IMR-90 (cell line): ENCODE results near the gene EML1. TPM values are rescaled to one million over a fixed set of nuclear protein-coding genes. Genes with fewer than 3 reads are reported as not detected.

ENCODE experiments used
- ATAC-seq: fragments of 200-7000 bp; cut with Tn5 transposase; 2 replicates; pipeline ENCODE4 v1.9.1; 2020; ENCODE audit warnings: low read depth, mild to moderate bottlenecking, moderate library complexity
- BruUV-seq: library from RNA; stranded (reverse); fragments of 400-500 nt; replicated peaks from 2 replicates; lab custom pipeline; 2021; lab: Mats Ljungman, UMichigan
- CTCF ChIA-PET: fragments of 300-600 bp; formaldehyde crosslinking; extraction: SDS; loops from one replicate; lab custom pipeline; 2021; ENCODE audit warnings: antibody characterized with exemption; lab: Yijun Ruan, JAX
- POLR2A ChIA-PET: fragments of 300-600 bp; sonication (Branson Sonifier 250); formaldehyde crosslinking; loops from one replicate; lab custom pipeline; 2022; ENCODE audit warnings: antibody characterized with exemption; ENCODE audit not compliant: unreplicated experiment; lab: Charles Lee
- DNase-seq: peaks from one replicate; pipeline ENCODE4 v3.0.0; 2013
- H2AFZ ChIP-seq: replicated peaks from 2 replicates; pipeline ENCODE3; 2013; ENCODE audit warnings: low read length, mild to moderate bottlenecking; ENCODE audit not compliant: poor library complexity
- H2AK5ac ChIP-seq: 2 replicates; pipeline ENCODE4 v1.6.1; 2013; ENCODE audit warnings: low read depth, low read length, inconsistent platforms
- H2AK9ac ChIP-seq: replicated peaks from 2 replicates; pipeline ENCODE3; 2013; ENCODE audit warnings: mild to moderate bottlenecking, low read depth, low read length, moderate library complexity; ENCODE audit not compliant: poor library complexity
- H2BK120ac ChIP-seq: 2 replicates; pipeline ENCODE4 v1.6.1; 2013; ENCODE audit warnings: low read depth, low read length, inconsistent platforms
- H2BK15ac ChIP-seq: 3 replicates; pipeline ENCODE4 v1.6.1; 2013; ENCODE audit warnings: low read depth, low read length, inconsistent platforms
- H2BK20ac ChIP-seq: 2 replicates; pipeline ENCODE4 v1.6.1; 2013; ENCODE audit warnings: low read depth, mild to moderate bottlenecking, inconsistent platforms, low read length, moderate library complexity
- H2BK5ac ChIP-seq: 2 replicates; pipeline ENCODE4 v1.6.1; 2013; ENCODE audit warnings: mild to moderate bottlenecking, low read depth, low read length, inconsistent platforms; ENCODE audit not compliant: poor library complexity, severe bottlenecking
- H3K14ac ChIP-seq: replicated peaks from 2 replicates; pipeline ENCODE4 v1.6.1; 2013; ENCODE audit warnings: low read depth, low read length, inconsistent platforms
- H3K18ac ChIP-seq: 2 replicates; pipeline ENCODE4 v1.6.1; 2013; ENCODE audit warnings: low read depth, low read length, control low read depth
- H3K23ac ChIP-seq: 2 replicates; pipeline ENCODE4 v1.6.1; 2013; ENCODE audit warnings: low read depth, low read length, inconsistent platforms
- H3K27ac ChIP-seq: 2 replicates; pipeline ENCODE4 v1.5.1; 2013; ENCODE audit warnings: mild to moderate bottlenecking, control low read depth, low read length; ENCODE audit not compliant: insufficient read depth
- H3K27me3 ChIP-seq: 2 replicates; pipeline ENCODE4 v1.6.1; 2013; ENCODE audit warnings: low read length; ENCODE audit not compliant: control insufficient read depth, insufficient read depth
- H3K36me3 ChIP-seq: 2 replicates; pipeline ENCODE4 v1.6.1; 2013; ENCODE audit warnings: low read length, mixed read lengths; ENCODE audit not compliant: control insufficient read depth, insufficient read depth
- H3K4ac ChIP-seq: 2 replicates; pipeline ENCODE4 v1.6.1; 2013; ENCODE audit warnings: low read depth, low read length, inconsistent platforms
- H3K4me1 ChIP-seq: 2 replicates; pipeline ENCODE4 v1.6.1; 2013; ENCODE audit warnings: low read length, mixed read lengths; ENCODE audit not compliant: control insufficient read depth, insufficient read depth
- H3K4me2 ChIP-seq: 2 replicates; pipeline ENCODE4 v1.6.1; 2013; ENCODE audit warnings: low read depth, mild to moderate bottlenecking, control low read depth, low read length, moderate library complexity
- H3K4me3 ChIP-seq: 2 replicates; pipeline ENCODE4 v1.5.1; 2013; ENCODE audit warnings: low read depth, mild to moderate bottlenecking, control low read depth, low read length, moderate library complexity; ENCODE audit not compliant: insufficient read depth
- H3K56ac ChIP-seq: 2 replicates; pipeline ENCODE4 v1.6.1; 2013; ENCODE audit warnings: low read length, inconsistent platforms; ENCODE audit not compliant: insufficient read depth; ENCODE audit errors: extremely low read depth
- H3K79me1 ChIP-seq, 2 experiments: 2 replicates each; pipeline ENCODE4 v1.6.1; 2013; ENCODE audit warnings: low read length in 2 of 2, inconsistent platforms in 1 of 2, low read depth in 1 of 2
- H3K9ac ChIP-seq: 2 replicates; pipeline ENCODE4 v1.6.1; 2013; ENCODE audit warnings: low read depth, low read length, control low read depth
- H3K9me1 ChIP-seq: 2 replicates; pipeline ENCODE4 v1.6.1; 2013; ENCODE audit warnings: low read length, inconsistent platforms; ENCODE audit not compliant: insufficient read depth
- H3K9me3 ChIP-seq: 2 replicates; pipeline ENCODE4 v1.6.1; 2013; ENCODE audit warnings: low read length; ENCODE audit not compliant: control insufficient read depth, insufficient read depth
- H4K20me1 ChIP-seq: 2 replicates; pipeline ENCODE4 v1.6.1; 2013; ENCODE audit warnings: low read length, inconsistent platforms; ENCODE audit not compliant: insufficient read depth
- H4K5ac ChIP-seq: 2 replicates; pipeline ENCODE4 v1.6.1; 2013; ENCODE audit warnings: mild to moderate bottlenecking, low read depth, low read length, control low read depth
- H4K8ac ChIP-seq, 2 experiments: 2 replicates each; pipeline ENCODE4 v1.6.1; 2013; ENCODE audit warnings: low read depth in 2 of 2, low read length in 2 of 2, control low read depth in 1 of 2, inconsistent platforms in 1 of 2
- H4K91ac ChIP-seq: 2 replicates; pipeline ENCODE4 v1.6.1; 2013; ENCODE audit warnings: low read depth, low read length, inconsistent platforms; ENCODE audit not compliant: insufficient read depth
- CEBPB ChIP-seq: IDR thresholded peaks from 2 replicates; pipeline ENCODE4 v1.6.1; 2012; ENCODE audit warnings: low read depth, low read length, improper control_type of control experiment
- MXI1 ChIP-seq: IDR thresholded peaks from 2 replicates; pipeline ENCODE4 v1.6.1; 2012; ENCODE audit warnings: low read depth, mild to moderate bottlenecking, low read length, moderate library complexity, borderline replicate concordance
- POLR2A ChIP-seq: IDR thresholded peaks from 2 replicates; pipeline ENCODE4 v1.6.1; 2012; ENCODE audit warnings: mild to moderate bottlenecking, low read depth, low read length
- RAD21 ChIP-seq: IDR thresholded peaks from 2 replicates; pipeline ENCODE4 v1.6.1; 2012; ENCODE audit warnings: low read length, improper control_type of control experiment
- RFX5 ChIP-seq: IDR thresholded peaks from 2 replicates; pipeline ENCODE4 v1.8.0; 2012; ENCODE audit warnings: low read depth, mild to moderate bottlenecking, low read length, moderate library complexity
- WGBS, 2 experiments: methylation state at CpG; one replicate each; pipeline versions ENCODE4 v1.1.5 to v1.1.7; 2013; ENCODE audit warnings: missing lambda C conversion rate in 2 of 2; ENCODE audit not compliant: insufficient read length in 1 of 2; ENCODE audit errors: extremely low coverage in 2 of 2; 5-methylcytosine and 5-hydroxymethylcytosine counted together
- dilution Hi-C: fragments of 300-500 bp; cut with HindIII; formaldehyde crosslinking; loops from one replicate; pipeline ENCODE4 v1.14.3; 2018; ENCODE audit warnings: low sequenced_read_pairs; ENCODE audit not compliant: unreplicated experiment
- in situ Hi-C: fragments of 300-500 bp; cut with MboI; formaldehyde crosslinking; loops from 3 replicates; pipeline ENCODE4 v1.14.3; 2019; ENCODE audit warnings: low sequenced_read_pairs, inconsistent platforms, mixed read lengths
- intact Hi-C: fragments of 100-400 bp; cut with micrococcal nuclease; formaldehyde crosslinking; loops from 2 replicates; pipeline ENCODE4 v1.10.0; 2022
- polyA plus RNA-seq, 3 experiments: library from polyadenylated mRNA; depleted of rRNA; stranded (reverse); fragments of >200 nt; gene quantifications; 2 replicates each; pipeline ENCODE4 v1.2.3, GENCODE V29; 2012; ENCODE audit warnings: low replicate concordance in 1 of 3
- total RNA-seq: library from RNA; depleted of rRNA; stranded (reverse); fragments of >200 nt; gene quantifications from 2 replicates; pipeline ENCODE4 v1.2.3, GENCODE V29; 2012
- TF ChIP-seq, protein P1 (sequence below): fragments of 150-350 bp; IDR thresholded peaks from 2 replicates; pipeline ENCODE4 v1.6.1; 2016; ENCODE audit warnings: low read depth, mild to moderate bottlenecking, low read length, moderate library complexity, borderline replicate concordance
- TF ChIP-seq, protein P2 (sequence below): fragments of 150-350 bp; IDR thresholded peaks from 2 replicates; pipeline ENCODE4 v1.6.1; 2017; ENCODE audit warnings: mild to moderate bottlenecking, antibody characterized with exemption, low read length, low read depth

The EML1 gene
- total and polyA plus RNA-seq, 2 of the 4 experiments (the other 2 are of a cell fraction), result 14.0 to 42.3 TPM

DNA sequence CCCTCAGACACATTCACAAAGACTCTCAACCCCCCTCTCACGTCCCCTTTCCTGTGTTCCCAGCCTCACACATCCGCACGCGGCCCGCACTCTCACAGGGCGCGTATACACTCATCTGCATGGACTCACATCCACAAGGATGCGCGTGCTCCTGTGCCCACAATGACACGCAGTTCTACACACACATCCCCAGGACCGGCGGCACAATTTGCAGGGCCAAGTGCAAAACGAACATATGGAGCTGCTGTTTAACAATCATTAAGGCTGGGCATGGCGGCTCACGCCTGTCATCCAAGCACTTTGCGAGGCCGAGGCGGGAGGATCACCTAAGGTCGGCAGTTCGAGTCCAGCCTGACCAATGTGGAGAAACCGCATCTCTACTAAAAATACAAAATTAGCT is 36.4 kb upstream of the EML1 start:
- Histone ChIP-seq H2BK15ac (peak overlapping the region; percentile 17; the same call in 2 of the 3 replicates), H3K18ac (peak overlapping the region; percentile 88), H2AK9ac (peak overlapping the region; percentile 94), H4K91ac (peak overlapping the region; percentile 95), H3K14ac (0 out of 2 replicates have a peak overlapping the region, but pooled peaks have one; percentile 70), H3K4ac (peak overlapping the region; percentile 90), H4K8ac (peak overlapping the region; percentile 67 to 76), H3K4me3 (no peak overlapping the region), H3K23ac (peak overlapping the region; percentile 2; the same call in 1 of the 2 replicates), H4K5ac (peak overlapping the region; percentile 76), H3K9me3 (no peaks in the 10 kb centered on the region), H2BK20ac (peak overlapping the region; percentile 95), H3K4me1 (peaks cover 63% of the 10 kb centered on the region), H3K27ac (peak overlapping the region; percentile 43), H4K20me1 (peaks cover 4% of the 10 kb centered on the region; the same call in 1 of the 2 replicates), H2AK5ac (peak overlapping the region; percentile 99), H2BK120ac (peak overlapping the region; percentile 99), H3K36me3 (no peaks in the 10 kb centered on the region), H3K79me1 (peaks cover 0 to 18% of the 10 kb centered on the region in 2 experiments; a peak in 2 of 4 replicates), H2BK5ac (peak overlapping the region; percentile 94), H3K4me2 (no peak overlapping the region), H3K56ac (peak overlapping the region; percentile 22; the same call in 1 of the 2 replicates), H2AFZ (no peak overlapping the region), H3K9me1 (peaks cover 33% of the 10 kb centered on the region), H3K27me3 (no peaks in the 10 kb centered on the region), H3K9ac (no peak overlapping the region)
- TF ChIP-seq, protein P1, sequence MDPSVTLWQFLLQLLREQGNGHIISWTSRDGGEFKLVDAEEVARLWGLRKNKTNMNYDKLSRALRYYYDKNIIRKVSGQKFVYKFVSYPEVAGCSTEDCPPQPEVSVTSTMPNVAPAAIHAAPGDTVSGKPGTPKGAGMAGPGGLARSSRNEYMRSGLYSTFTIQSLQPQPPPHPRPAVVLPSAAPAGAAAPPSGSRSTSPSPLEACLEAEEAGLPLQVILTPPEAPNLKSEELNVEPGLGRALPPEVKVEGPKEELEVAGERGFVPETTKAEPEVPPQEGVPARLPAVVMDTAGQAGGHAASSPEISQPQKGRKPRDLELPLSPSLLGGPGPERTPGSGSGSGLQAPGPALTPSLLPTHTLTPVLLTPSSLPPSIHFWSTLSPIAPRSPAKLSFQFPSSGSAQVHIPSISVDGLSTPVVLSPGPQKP, result no peak
- TF ChIP-seq RFX5, result no peak
- no peak for TF ChIP-seq MXI1
- TF ChIP-seq CEBPB, result no peak
- no peak for TF ChIP-seq POLR2A
- TF ChIP-seq RAD21, result no peak
- TF ChIP-seq, protein P2, sequence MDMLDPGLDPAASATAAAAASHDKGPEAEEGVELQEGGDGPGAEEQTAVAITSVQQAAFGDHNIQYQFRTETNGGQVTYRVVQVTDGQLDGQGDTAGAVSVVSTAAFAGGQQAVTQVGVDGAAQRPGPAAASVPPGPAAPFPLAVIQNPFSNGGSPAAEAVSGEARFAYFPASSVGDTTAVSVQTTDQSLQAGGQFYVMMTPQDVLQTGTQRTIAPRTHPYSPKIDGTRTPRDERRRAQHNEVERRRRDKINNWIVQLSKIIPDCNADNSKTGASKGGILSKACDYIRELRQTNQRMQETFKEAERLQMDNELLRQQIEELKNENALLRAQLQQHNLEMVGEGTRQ, result no peak
- 90% methylated on average over 14 of the region's 21 CpGs; no CpG with 5 or more reads in 1 of the 2 experiments for WGBS, 2 experiments
- BruUV-seq, result no TSS peak
- dilution Hi-C loops (no loop called here), in situ Hi-C loops (no loop called here), intact Hi-C loops (loop anchor here (2.0 kb wide), 1 partner anchor 38 kb away; no protein-coding TSS in a partner anchor)
- DNase-seq (no peak), ATAC-seq (no peak)
- ChIA-PET POLR2A (no interaction called here), CTCF (no interaction called here)
